A673 (cell line): ENCODE data around the gene DNAJB14. TPM values are rescaled to one million over a fixed set of nuclear protein-coding genes. Genes with fewer than 3 reads are reported as not detected.

ENCODE experiments used
- BruUV-seq: library from RNA; stranded (reverse); fragments of 400-500 nt; replicated peaks from 2 replicates; lab custom pipeline; 2021; lab: Mats Ljungman, UMichigan
- CTCF ChIA-PET: fragments of 300-600 bp; sonication (Branson Sonifier 250); formaldehyde crosslinking; loops from one replicate; lab custom pipeline; 2022; ENCODE audit warnings: antibody characterized with exemption; lab: Charles Lee
- POLR2A ChIA-PET: fragments of 300-600 bp; sonication (Branson Sonifier 250); formaldehyde crosslinking; loops from one replicate; lab custom pipeline; 2022; ENCODE audit warnings: antibody characterized with exemption; ENCODE audit not compliant: low non-redundant PET; lab: Charles Lee
- DNase-seq: peaks from one replicate; pipeline ENCODE4 v3.0.0-alpha.2; 2015; ENCODE audit warnings: low spot score
- H3K27ac ChIP-seq: fragments of 200-600 bp; sonication (generic); 2 replicates; pipeline ENCODE4 v1.5.1; 2016; ENCODE audit warnings: mixed run types, low read depth, mild to moderate bottlenecking, mixed read lengths, antibody characterized with exemption, low read length; ENCODE audit not compliant: poor library complexity, severe bottlenecking
- H3K27me3 ChIP-seq: fragments of 200-600 bp; sonication (generic); replicated peaks from 2 replicates; pipeline ENCODE4 v1.6.1; 2017; ENCODE audit warnings: mixed run types, low read depth, mild to moderate bottlenecking, mixed read lengths, antibody characterized with exemption, low read length; ENCODE audit not compliant: insufficient read depth, poor library complexity
- H3K36me3 ChIP-seq: fragments of 200-600 bp; sonication (generic); 2 replicates; pipeline ENCODE4 v1.6.1; 2016; ENCODE audit warnings: mixed run types, mild to moderate bottlenecking, mixed read lengths, antibody characterized with exemption, low read length; ENCODE audit not compliant: insufficient read depth, poor library complexity, severe bottlenecking
- H3K4me1 ChIP-seq: fragments of 200-600 bp; sonication (generic); 2 replicates; pipeline ENCODE4 v1.6.1; 2017; ENCODE audit warnings: mixed run types, mild to moderate bottlenecking, mixed read lengths, antibody characterized with exemption, low read length; ENCODE audit not compliant: insufficient read depth, poor library complexity, severe bottlenecking
- H3K4me3 ChIP-seq: fragments of 200-600 bp; sonication (generic); 2 replicates; pipeline ENCODE4 v1.5.1; 2016; ENCODE audit warnings: low read depth, mixed run types, mild to moderate bottlenecking, mixed read lengths, low read length; ENCODE audit not compliant: poor library complexity, severe bottlenecking
- H3K9me3 ChIP-seq: fragments of 200-600 bp; sonication (generic); 2 replicates; pipeline ENCODE4 v1.6.1; 2016; ENCODE audit warnings: mixed run types, low read depth, mild to moderate bottlenecking, mixed read lengths, antibody characterized with exemption, low read length; ENCODE audit not compliant: poor library complexity, severe bottlenecking
- CTCF ChIP-seq: fragments of 300-800, 200-600 bp; sonication (generic); conservative IDR thresholded peaks from 2 replicates; pipeline ENCODE4 v1.5.1; 2017; ENCODE audit warnings: low read depth, mild to moderate bottlenecking, antibody characterized with exemption, low read length, moderate library complexity, mixed read lengths
- EZH2 ChIP-seq: fragments of 200-600 bp; sonication (generic); IDR thresholded peaks from 2 replicates; pipeline ENCODE4 v1.6.1; 2017; ENCODE audit warnings: borderline replicate concordance, low read depth, mild to moderate bottlenecking, mixed read lengths, antibody characterized with exemption, low read length; ENCODE audit not compliant: poor library complexity, severe bottlenecking
- intact Hi-C: fragments of 100-400 bp; cut with micrococcal nuclease; formaldehyde crosslinking; loops from one replicate; pipeline ENCODE4 v1.10.0; 2022; ENCODE audit not compliant: unreplicated experiment
- total RNA-seq: library from RNA; stranded (reverse); gene quantifications from 2 replicates; pipeline ENCODE4 v1.2.3, GENCODE V29; 2021

Gene DNAJB14
- total RNA-seq, 1 experiment from 2014 or later = 36.4 TPM

- H3K4me3 ChIP-seq = peak overlapping the region; percentile 92
- peak; percentile 12 for DNase-seq
- intact Hi-C loops = loop anchor here (5.0 kb wide), 2 partner anchors 140 to 385 kb away; partner anchors contain the start of gene TRMT10A
- no peak for TF ChIP-seq CTCF
- TF ChIP-seq EZH2 = no peak
- peaks cover 20% of the 10 kb centered on the region for H3K4me1 ChIP-seq
- H3K27ac ChIP-seq = no peak overlapping the region
- no TSS peak for BruUV-seq
- H3K27me3 ChIP-seq = no peaks in the 10 kb centered on the region
- H3K9me3 ChIP-seq = peaks cover 3% of the 10 kb centered on the region
- H3K36me3 ChIP-seq = peaks cover 30% of the 10 kb centered on the region
- ChIA-PET POLR2A (interaction anchor here (0.6 kb wide), 2 partner anchors 194 to 454 kb away, joined by 3 to 4 read pairs; no protein-coding TSS in a partner anchor), CTCF (no interaction called here)
Measured at GRCh38 chr4:99947608-99948007, 1.2 kb upstream of the DNAJB14 start.

GRCh38 chr4:99947190-99947578, 766 bp upstream of the DNAJB14 start:
- Histone ChIP-seq H3K27ac (peak overlapping the region; percentile 87), H3K4me3 (peak overlapping the region; percentile 92), H3K9me3 (peaks cover 3% of the 10 kb centered on the region), H3K27me3 (no peaks in the 10 kb centered on the region), H3K36me3 (peaks cover 33% of the 10 kb centered on the region), H3K4me1 (peaks cover 20% of the 10 kb centered on the region)
- BruUV-seq = no TSS peak
- peak; percentile 53 for DNase-seq
- ChIA-PET POLR2A (interaction anchor here (0.6 to 0.7 kb wide), 4 partner anchors 194 to 1199 kb away, joined by 3 to 16 read pairs (median 4); no protein-coding TSS in a partner anchor), CTCF (no interaction called here)
- TF ChIP-seq EZH2 (no peak), CTCF (no peak)
- intact Hi-C loops = loop anchor here (5.0 kb wide), 2 partner anchors 140 to 385 kb away; partner anchors contain the start of gene TRMT10A

GRCh38 chr4:99945718-99946355, 581 bp downstream of the DNAJB14 start:
- TF ChIP-seq CTCF (0 out of 2 replicates have a peak, but pooled peaks have one; percentile 10), EZH2 (no peak)
- peak; percentile 54 for DNase-seq
- CTCF ChIA-PET = no interaction called here
- H3K36me3 ChIP-seq = peaks cover 33% of the 10 kb centered on the region
- peaks cover 20% of the 10 kb centered on the region for H3K4me1 ChIP-seq
- peak overlapping the region; percentile 87 for H3K27ac ChIP-seq
- peak overlapping the region; percentile 92 for H3K4me3 ChIP-seq
- no peaks in the 10 kb centered on the region for H3K27me3 ChIP-seq
- intact Hi-C loops = loop anchor here (5.0 kb wide), 2 partner anchors 139 to 384 kb away; partner anchors contain the start of gene TRMT10A
- peaks cover 3% of the 10 kb centered on the region for H3K9me3 ChIP-seq
- no TSS peak for BruUV-seq
- POLR2A ChIA-PET = interaction anchor here (0.6 kb wide), 1 partner anchor 370 kb away, joined by 5 read pairs; no protein-coding TSS in a partner anchor
